ENCODE measurements around the gene BEST4. TPM values are rescaled to one million over a fixed set of nuclear protein-coding genes. Genes with fewer than 3 reads are reported as not detected.

BEST4 gene
- total and polyA plus RNA-seq, 2 of the 13 experiments (the other 11 are each of a cell fraction or from before 2014, with no cell fraction given) = 0.77 to 1.4 TPM

GRCh38 chr1:44786138-44786840 lies 1.7 kb downstream of the BEST4 start (continued):
- no peak for TF ChIP-seq TRAFD1 (CRISPR knock-in tag; IDR thresholded peaks at IDR 0.05; ENCODE audit: borderline replicate concordance)
- 0 out of 2 replicates have a peak, but pooled peaks have one; percentile 62 for TF ChIP-seq ZNF44 (CRISPR knock-in tag; IDR thresholded peaks at IDR 0.05)
- no peak; the same call in 1 of the 2 replicates for TF ChIP-seq ZBTB7A (CRISPR knock-in tag; IDR thresholded peaks at IDR 0.05)
- peak; percentile 52 for TF ChIP-seq PHF8 (CRISPR knock-in tag; IDR thresholded peaks at IDR 0.05)
- no peak for TF ChIP-seq ZNF790 (CRISPR knock-in tag; IDR thresholded peaks at IDR 0.05; ENCODE audit: borderline replicate concordance)
- TF ChIP-seq ZFX (CRISPR knock-in tag; IDR thresholded peaks at IDR 0.05; ENCODE audit: low read depth) = peak; percentile 25; the same call in 1 of the 2 replicates
- TF ChIP-seq ZNF761 (CRISPR knock-in tag; conservative IDR thresholded peaks at IDR 0.05) = no peak
- peak; percentile 76; the same call in 1 of the 2 replicates for TF ChIP-seq ZSCAN21 (CRISPR knock-in tag; IDR thresholded peaks at IDR 0.05; ENCODE audit: borderline replicate concordance)
- no peak for TF ChIP-seq THAP8 (CRISPR knock-in tag; IDR thresholded peaks at IDR 0.05; ENCODE audit: borderline replicate concordance)
- TF ChIP-seq ZNF782 (CRISPR knock-in tag; IDR thresholded peaks at IDR 0.05; ENCODE audit: borderline replicate concordance) = no peak
- no peak for TF ChIP-seq MTA3 (CRISPR knock-in tag; IDR thresholded peaks at IDR 0.05)
- no peak for TF ChIP-seq ZNF740 (CRISPR knock-in tag; IDR thresholded peaks at IDR 0.05)
- TF ChIP-seq NFE2L1 (CRISPR knock-in tag; IDR thresholded peaks at IDR 0.05; ENCODE audit: borderline replicate concordance) = no peak
- no peak for TF ChIP-seq FOXP1 (IDR thresholded peaks at IDR 0.05)
- no peak for TF ChIP-seq FOXP1 (CRISPR knock-in tag; IDR thresholded peaks at IDR 0.05)
- TF ChIP-seq UBTF (CRISPR knock-in tag; IDR thresholded peaks at IDR 0.05) = peak; percentile 72
- TF ChIP-seq GATAD2A (CRISPR knock-in tag; IDR thresholded peaks at IDR 0.05) = no peak
- 0 out of 2 replicates have a peak, but pooled peaks have one; percentile 55 for TF ChIP-seq ZNF616 (CRISPR knock-in tag; IDR thresholded peaks at IDR 0.05; ENCODE audit: low read depth)
- TF ChIP-seq CEBPB (IDR thresholded peaks at IDR 0.05; ENCODE audit: borderline replicate concordance, low read depth, low read length) = no peak
- peak; percentile 14; the same call in 1 of the 2 replicates for TF ChIP-seq REPIN1 (CRISPR knock-in tag; IDR thresholded peaks at IDR 0.05; ENCODE audit: borderline replicate concordance, low read depth)
- TF ChIP-seq ZNF501 (CRISPR knock-in tag; IDR thresholded peaks at IDR 0.05) = peak; percentile 78; the same call in 1 of the 2 replicates
- peak; percentile 38; the same call in 1 of the 2 replicates for TF ChIP-seq TAF1 (CRISPR knock-in tag; IDR thresholded peaks at IDR 0.05)
- no peak for TF ChIP-seq SSRP1 (CRISPR knock-in tag; IDR thresholded peaks at IDR 0.05)
- no peak for TF ChIP-seq ZNF660 (CRISPR knock-in tag; IDR thresholded peaks at IDR 0.05; ENCODE audit: borderline replicate concordance, low read depth)
- TF ChIP-seq ZNF569 (CRISPR knock-in tag; IDR thresholded peaks at IDR 0.05; ENCODE audit: borderline replicate concordance) = no peak

All from HepG2 (cell line).